PC-3 (cell line): ENCODE results near the gene NACC2.

Source experiments
- EZH2 ChIP-seq: fragments of 300-600 bp; sonication (generic); IDR thresholded peaks from one replicate; pipeline ENCODE4 v1.6.1; 2017; ENCODE audit warnings: antibody characterized with exemption, mild to moderate bottlenecking, low read length; ENCODE audit not compliant: unreplicated experiment
- EZH2phosphoT487 ChIP-seq: fragments of 300-600 bp; sonication (generic); IDR thresholded peaks from 2 replicates; pipeline ENCODE4 v1.6.1; 2018; ENCODE audit warnings: mild to moderate bottlenecking, antibody characterized with exemption, low read length, borderline replicate concordance
- TF ChIP-seq, protein P1 (sequence below): fragments of 300-600 bp; sonication (generic); conservative IDR thresholded peaks from 2 replicates; pipeline ENCODE4 v1.5.1; 2017; ENCODE audit warnings: antibody characterized with exemption, low read depth, mild to moderate bottlenecking, low read length

DNA sequence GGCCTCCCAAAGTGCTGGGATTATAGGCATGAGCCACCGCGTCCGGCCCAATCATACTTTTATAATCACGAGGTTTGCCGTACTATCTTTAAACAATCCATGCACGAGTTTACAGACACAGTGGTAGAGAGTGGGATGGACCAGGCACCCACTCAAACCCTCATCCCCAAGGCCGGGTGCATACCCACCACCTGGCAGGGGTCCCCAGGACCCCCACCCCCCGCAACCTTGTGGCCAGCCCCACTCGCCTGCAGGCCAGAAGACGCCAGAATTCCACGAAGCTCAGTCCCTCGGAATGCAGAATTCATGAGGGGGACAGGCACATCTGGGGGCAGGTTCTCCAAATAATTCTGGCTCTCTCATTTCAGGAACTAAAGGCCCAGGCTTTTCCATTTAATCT, 17.1 kb downstream of the NACC2 start:
- TF ChIP-seq, protein P1, sequence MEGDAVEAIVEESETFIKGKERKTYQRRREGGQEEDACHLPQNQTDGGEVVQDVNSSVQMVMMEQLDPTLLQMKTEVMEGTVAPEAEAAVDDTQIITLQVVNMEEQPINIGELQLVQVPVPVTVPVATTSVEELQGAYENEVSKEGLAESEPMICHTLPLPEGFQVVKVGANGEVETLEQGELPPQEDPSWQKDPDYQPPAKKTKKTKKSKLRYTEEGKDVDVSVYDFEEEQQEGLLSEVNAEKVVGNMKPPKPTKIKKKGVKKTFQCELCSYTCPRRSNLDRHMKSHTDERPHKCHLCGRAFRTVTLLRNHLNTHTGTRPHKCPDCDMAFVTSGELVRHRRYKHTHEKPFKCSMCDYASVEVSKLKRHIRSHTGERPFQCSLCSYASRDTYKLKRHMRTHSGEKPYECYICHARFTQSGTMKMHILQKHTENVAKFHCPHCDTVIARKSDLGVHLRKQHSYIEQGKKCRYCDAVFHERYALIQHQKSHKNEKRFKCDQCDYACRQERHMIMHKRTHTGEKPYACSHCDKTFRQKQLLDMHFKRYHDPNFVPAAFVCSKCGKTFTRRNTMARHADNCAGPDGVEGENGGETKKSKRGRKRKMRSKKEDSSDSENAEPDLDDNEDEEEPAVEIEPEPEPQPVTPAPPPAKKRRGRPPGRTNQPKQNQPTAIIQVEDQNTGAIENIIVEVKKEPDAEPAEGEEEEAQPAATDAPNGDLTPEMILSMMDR: no peak
- TF ChIP-seq EZH2: no peak
- no peak for TF ChIP-seq EZH2phosphoT487
